ENCODE results near the gene CCL16.

The CCL16 gene

DNA sequence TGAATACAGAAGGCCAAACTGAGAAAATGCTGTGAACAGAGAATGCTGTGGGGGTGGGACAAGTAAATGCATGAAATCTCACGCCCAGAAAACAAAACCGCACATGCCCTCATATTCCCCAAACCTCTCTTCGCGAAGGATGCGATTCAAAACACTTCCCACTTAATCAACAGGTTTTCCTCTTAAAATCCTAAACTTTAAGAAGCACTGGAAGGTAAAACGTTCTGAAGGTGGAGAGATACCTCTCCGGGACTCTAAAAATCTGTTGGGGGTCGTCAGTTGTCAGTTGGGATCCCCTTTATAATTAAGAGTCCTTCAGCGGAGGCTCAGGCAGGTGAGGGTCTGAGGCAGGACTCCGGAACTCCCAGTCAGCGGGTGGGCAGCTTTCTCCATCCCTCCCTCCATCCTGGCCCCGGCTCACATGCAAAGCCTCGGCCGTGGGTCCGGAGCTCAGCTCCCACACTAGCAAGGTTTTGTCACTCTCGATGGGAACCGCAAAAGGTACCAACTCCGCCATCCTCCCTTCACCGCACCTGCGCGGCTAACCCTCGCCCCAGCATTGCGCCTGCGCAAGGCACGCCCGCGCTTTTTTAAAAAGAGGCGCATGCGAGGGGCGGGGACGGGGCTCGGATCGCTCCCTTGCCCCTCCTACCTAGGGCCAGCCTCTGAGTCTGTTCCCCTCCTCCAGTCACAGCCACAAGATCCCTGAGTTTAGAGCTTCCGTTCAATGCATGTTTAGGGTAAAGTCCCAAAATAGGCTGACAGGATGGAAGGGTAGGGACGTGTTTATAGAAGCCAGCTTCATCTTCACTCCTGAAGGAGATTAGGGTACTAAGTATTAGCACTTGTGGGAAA, 50.9 kb downstream of the CCL16 start, which contains the start of gene RDM1:
Gene RDM1, minus strand, starts transcription at position 563 of the 855 bp plus-strand sequence. Its CDS starts 46 bp downstream, at position 517.
- TF ChIP-seq, protein P1, sequence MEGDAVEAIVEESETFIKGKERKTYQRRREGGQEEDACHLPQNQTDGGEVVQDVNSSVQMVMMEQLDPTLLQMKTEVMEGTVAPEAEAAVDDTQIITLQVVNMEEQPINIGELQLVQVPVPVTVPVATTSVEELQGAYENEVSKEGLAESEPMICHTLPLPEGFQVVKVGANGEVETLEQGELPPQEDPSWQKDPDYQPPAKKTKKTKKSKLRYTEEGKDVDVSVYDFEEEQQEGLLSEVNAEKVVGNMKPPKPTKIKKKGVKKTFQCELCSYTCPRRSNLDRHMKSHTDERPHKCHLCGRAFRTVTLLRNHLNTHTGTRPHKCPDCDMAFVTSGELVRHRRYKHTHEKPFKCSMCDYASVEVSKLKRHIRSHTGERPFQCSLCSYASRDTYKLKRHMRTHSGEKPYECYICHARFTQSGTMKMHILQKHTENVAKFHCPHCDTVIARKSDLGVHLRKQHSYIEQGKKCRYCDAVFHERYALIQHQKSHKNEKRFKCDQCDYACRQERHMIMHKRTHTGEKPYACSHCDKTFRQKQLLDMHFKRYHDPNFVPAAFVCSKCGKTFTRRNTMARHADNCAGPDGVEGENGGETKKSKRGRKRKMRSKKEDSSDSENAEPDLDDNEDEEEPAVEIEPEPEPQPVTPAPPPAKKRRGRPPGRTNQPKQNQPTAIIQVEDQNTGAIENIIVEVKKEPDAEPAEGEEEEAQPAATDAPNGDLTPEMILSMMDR (IDR thresholded peaks at IDR 0.05; ENCODE audit: insufficient read depth, low read depth, low read length, missing control alignments), result no peak
- DNase-seq (ENCODE audit: low read depth), result peak; percentile 68
- H3K4me3 ChIP-seq (ENCODE audit: low read length), result peak within 1 kb of the TSS; percentile 56

DNA sequence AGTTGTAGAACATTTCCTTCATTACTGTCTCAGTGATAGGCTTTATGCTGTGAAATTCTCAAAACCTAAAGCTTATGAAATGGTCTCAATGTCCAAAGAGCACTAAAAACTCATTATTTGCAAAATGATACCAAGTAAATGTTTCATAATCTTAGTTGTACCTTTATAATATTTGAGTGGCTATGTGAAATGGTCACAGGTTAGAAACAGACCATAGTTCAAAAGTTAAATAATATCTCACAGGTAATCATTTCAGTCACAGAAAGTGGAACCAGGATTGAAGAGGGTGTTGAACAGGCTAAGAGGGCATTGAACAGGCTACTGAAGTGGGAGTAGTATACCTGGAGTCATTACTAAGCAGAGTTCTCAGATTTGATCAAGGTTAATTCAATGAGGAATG, 53.6 kb downstream of the CCL16 start:
- no peak overlapping the region for H3K4me3 ChIP-seq (ENCODE audit: low read length)
- TF ChIP-seq, protein P1 (IDR thresholded peaks at IDR 0.05; ENCODE audit: insufficient read depth, low read depth, low read length, missing control alignments), result no peak
- no peak for DNase-seq (ENCODE audit: low read depth)

Data from epithelial cell of esophagus (primary cell).